H1 (cell line): ENCODE measurements around the gene LPIN2.

ENCODE experiments used
- BRCA1 ChIP-seq: IDR thresholded peaks from 2 replicates; pipeline ENCODE4 v1.6.1; 2012; ENCODE audit warnings: low read depth, low read length, improper control_type of control experiment
- EP300 ChIP-seq, 2 experiments: IDR thresholded peaks; 1 replicate in 1 of 2; 2 replicates in 1 of 2; pipeline ENCODE4 v1.6.1; 2011 to 2012; ENCODE audit warnings: low read depth in 2 of 2, low read length in 2 of 2, mild to moderate bottlenecking in 2 of 2, borderline replicate concordance in 1 of 2, inconsistent platforms in 1 of 2, moderate library complexity in 1 of 2
- EZH2 ChIP-seq: fragments of 200-600 bp; sonication (generic); IDR thresholded peaks from 2 replicates; pipeline ENCODE4 v1.7.1; 2012; ENCODE audit warnings: low read depth, mild to moderate bottlenecking, moderate library complexity, low read length, inconsistent platforms; ENCODE audit not compliant: severe bottlenecking
- FOSL1 ChIP-seq: IDR thresholded peaks from 2 replicates; pipeline ENCODE4 v1.6.1; 2011; ENCODE audit warnings: mild to moderate bottlenecking, low read depth, low read length, moderate library complexity; ENCODE audit not compliant: insufficient read depth
- KDM1A ChIP-seq: fragments of 200-600, 300-600 bp; sonication (generic); IDR thresholded peaks from 2 replicates; pipeline ENCODE4 v1.7.1; 2016; ENCODE audit warnings: mild to moderate bottlenecking, low read length, borderline replicate concordance
- POLR2AphosphoS5 ChIP-seq: IDR thresholded peaks from 2 replicates; pipeline ENCODE4 v1.6.1; 2011; ENCODE audit warnings: low read depth, low read length
- RAD21 ChIP-seq, 2 experiments: IDR thresholded peaks in 1 of 2; conservative IDR thresholded peaks in 1 of 2; 2 replicates each; pipeline ENCODE4 v1.6.1; 2011; ENCODE audit warnings: low read depth in 2 of 2, low read length in 2 of 2, improper control_type of control experiment in 1 of 2, inconsistent platforms in 1 of 2, mild to moderate bottlenecking in 1 of 2, moderate library complexity in 1 of 2
- RFX5 ChIP-seq: IDR thresholded peaks from 2 replicates; pipeline ENCODE4 v1.6.1; 2011; ENCODE audit warnings: low read depth, low read length, improper control_type of control experiment, borderline replicate concordance
- TEAD4 ChIP-seq: IDR thresholded peaks from 2 replicates; pipeline ENCODE4 v1.6.1; 2012; ENCODE audit warnings: low read depth, low read length, inconsistent platforms, mixed read lengths
- TF ChIP-seq, protein P1 (sequence below): IDR thresholded peaks from 2 replicates; pipeline ENCODE4 v1.6.1; 2012; ENCODE audit warnings: inconsistent platforms
- TF ChIP-seq, protein P2 (sequence below), 3 experiments: IDR thresholded peaks; 1 replicate in 2 of 3; 2 replicates in 1 of 3; pipeline versions ENCODE4 v1.5.1 to v1.6.1; 2011; ENCODE audit warnings: low read length in 3 of 3, mild to moderate bottlenecking in 3 of 3, inconsistent platforms in 2 of 3, low read depth in 1 of 3, moderate library complexity in 1 of 3; ENCODE audit not compliant: insufficient read depth in 1 of 3; ENCODE audit errors: control extremely low read depth in 1 of 3
- TF ChIP-seq, protein P3 (sequence below): IDR thresholded peaks from 2 replicates; pipeline ENCODE4 v1.6.1; 2012; ENCODE audit warnings: inconsistent platforms

DNA sequence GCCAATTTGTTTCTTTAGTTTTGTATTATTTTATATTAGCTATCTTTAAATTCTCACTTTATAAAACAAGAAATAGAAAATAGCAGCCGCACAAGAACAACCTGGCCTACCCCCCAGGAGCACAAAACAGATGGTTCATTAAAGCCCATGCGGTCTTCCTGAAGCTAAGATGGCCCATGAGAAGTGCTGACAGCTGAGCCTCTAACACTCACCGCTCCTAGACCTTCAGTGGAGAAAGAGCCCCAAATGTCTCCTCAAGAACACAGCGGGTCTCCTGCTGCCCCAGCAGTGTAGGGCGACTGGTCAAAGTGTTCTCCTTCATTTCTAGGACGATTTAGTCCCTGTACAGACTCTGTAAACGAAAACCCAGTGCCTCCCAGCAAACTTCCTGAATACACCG lies 45.1 kb downstream of the LPIN2 start:
- TF ChIP-seq, protein P1, sequence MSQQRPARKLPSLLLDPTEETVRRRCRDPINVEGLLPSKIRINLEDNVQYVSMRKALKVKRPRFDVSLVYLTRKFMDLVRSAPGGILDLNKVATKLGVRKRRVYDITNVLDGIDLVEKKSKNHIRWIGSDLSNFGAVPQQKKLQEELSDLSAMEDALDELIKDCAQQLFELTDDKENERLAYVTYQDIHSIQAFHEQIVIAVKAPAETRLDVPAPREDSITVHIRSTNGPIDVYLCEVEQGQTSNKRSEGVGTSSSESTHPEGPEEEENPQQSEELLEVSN = no peak
- no peak for TF ChIP-seq RAD21 (IDR thresholded peaks at IDR 0.05 in 1 of 2, conservative IDR thresholded peaks at IDR 0.05 in 1 of 2; ENCODE audit: low read depth in 2 of 2, low read length in 2 of 2)
- no peak for TF ChIP-seq BRCA1
- no peak for TF ChIP-seq POLR2AphosphoS5
- TF ChIP-seq, protein P2, sequence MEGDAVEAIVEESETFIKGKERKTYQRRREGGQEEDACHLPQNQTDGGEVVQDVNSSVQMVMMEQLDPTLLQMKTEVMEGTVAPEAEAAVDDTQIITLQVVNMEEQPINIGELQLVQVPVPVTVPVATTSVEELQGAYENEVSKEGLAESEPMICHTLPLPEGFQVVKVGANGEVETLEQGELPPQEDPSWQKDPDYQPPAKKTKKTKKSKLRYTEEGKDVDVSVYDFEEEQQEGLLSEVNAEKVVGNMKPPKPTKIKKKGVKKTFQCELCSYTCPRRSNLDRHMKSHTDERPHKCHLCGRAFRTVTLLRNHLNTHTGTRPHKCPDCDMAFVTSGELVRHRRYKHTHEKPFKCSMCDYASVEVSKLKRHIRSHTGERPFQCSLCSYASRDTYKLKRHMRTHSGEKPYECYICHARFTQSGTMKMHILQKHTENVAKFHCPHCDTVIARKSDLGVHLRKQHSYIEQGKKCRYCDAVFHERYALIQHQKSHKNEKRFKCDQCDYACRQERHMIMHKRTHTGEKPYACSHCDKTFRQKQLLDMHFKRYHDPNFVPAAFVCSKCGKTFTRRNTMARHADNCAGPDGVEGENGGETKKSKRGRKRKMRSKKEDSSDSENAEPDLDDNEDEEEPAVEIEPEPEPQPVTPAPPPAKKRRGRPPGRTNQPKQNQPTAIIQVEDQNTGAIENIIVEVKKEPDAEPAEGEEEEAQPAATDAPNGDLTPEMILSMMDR (IDR thresholded peaks at IDR 0.05; ENCODE audit: control extremely low read depth in 1 of 3, insufficient read depth in 1 of 3, low read depth in 1 of 3, low read length in 3 of 3) = no peak
- no peak for TF ChIP-seq KDM1A
- TF ChIP-seq FOSL1 = no peak
- TF ChIP-seq, protein P3, sequence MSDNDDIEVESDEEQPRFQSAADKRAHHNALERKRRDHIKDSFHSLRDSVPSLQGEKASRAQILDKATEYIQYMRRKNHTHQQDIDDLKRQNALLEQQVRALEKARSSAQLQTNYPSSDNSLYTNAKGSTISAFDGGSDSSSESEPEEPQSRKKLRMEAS = no peak
- TF ChIP-seq EZH2 = no peak
- TF ChIP-seq EP300 (IDR thresholded peaks at IDR 0.05; ENCODE audit: borderline replicate concordance in 1 of 2, low read depth in 2 of 2, low read length in 2 of 2) = no peak
- TF ChIP-seq RFX5 = no peak
- no peak for TF ChIP-seq TEAD4
